Heart left ventricle (tissue), 13 donors: ENCODE data around the gene SYAP1.

ENCODE experiments used
- POLR2A ChIP-seq, 2 donors: fragments of 450-650 bp; IDR thresholded peaks; one replicate each; pipeline ENCODE4 v1.6.1; 2017; ENCODE audit warnings: antibody characterized with exemption in 2 of 2, mild to moderate bottlenecking in 2 of 2, moderate library complexity in 2 of 2
- TF ChIP-seq, protein P1 (sequence below), 12 donors: fragments of 200-600 bp; sonication (generic) in 4 of 12; IDR thresholded peaks; one replicate each; pipeline versions ENCODE4 v1.5.0 to v1.8.0; 2018 to 2022; ENCODE audit warnings: antibody characterized with exemption in 12 of 12, mild to moderate bottlenecking in 5 of 12
- donor health status: ischemic (EF 13 %, LVEDD 7.1; RV severe dilation, severe dysfunction).
- donor health status: DM: no; HTN: yes; CAD: no.
- donor health status: DM: no; HTN: no; CAD: no.
- donor health status: ischemic (EF 25% LVEDD 6.9; RV normal size, moderate dysfunction).
- donor health status: ischemic (EF 25% LVEDD 5.7; RV mildly dilated, moderate dysfunction).
- donor health status: ischemic (EF 35%, LVEDD 5.7; RV mildly dilated, moderate dysfunction).
- donor health status: nonischemic (EF 11% LVEDD 7.7; RV severe dilation, severe dysfunction).
- donor health status: DM: yes; HTN: yes; CAD: no.
- donor health status: PGD.
- donor health status: ischemic (EF 29% LVEDD 5.4; RV normal size, mild dysfunction).
- donor health status: nonischemic (EF 23%, LVEDD 6.1; RV moderate dilation, normal function).

DNA sequence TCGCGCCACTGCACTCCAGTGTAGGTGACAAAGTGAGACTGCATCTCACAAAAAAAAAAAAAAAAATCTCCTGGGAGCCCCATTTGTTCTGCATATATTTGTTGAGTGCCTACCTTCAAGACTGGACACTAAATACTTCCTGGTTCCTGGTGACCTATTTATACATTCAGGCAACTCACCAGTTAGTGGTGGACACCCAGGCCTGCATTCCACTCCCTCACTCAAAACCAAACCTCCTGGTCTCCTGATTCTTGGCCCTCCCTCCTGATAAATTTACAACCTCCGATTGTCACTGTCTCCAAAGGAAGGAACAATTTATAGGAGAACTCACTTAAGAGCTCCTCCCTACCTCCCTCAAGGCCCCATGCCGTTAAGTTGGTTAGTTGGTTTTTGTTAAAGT lies 3.1 kb downstream of the SYAP1 start:
- TF ChIP-seq POLR2A (IDR thresholded peaks at IDR 0.05): no peak
- TF ChIP-seq, protein P1, sequence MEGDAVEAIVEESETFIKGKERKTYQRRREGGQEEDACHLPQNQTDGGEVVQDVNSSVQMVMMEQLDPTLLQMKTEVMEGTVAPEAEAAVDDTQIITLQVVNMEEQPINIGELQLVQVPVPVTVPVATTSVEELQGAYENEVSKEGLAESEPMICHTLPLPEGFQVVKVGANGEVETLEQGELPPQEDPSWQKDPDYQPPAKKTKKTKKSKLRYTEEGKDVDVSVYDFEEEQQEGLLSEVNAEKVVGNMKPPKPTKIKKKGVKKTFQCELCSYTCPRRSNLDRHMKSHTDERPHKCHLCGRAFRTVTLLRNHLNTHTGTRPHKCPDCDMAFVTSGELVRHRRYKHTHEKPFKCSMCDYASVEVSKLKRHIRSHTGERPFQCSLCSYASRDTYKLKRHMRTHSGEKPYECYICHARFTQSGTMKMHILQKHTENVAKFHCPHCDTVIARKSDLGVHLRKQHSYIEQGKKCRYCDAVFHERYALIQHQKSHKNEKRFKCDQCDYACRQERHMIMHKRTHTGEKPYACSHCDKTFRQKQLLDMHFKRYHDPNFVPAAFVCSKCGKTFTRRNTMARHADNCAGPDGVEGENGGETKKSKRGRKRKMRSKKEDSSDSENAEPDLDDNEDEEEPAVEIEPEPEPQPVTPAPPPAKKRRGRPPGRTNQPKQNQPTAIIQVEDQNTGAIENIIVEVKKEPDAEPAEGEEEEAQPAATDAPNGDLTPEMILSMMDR (IDR thresholded peaks at IDR 0.05): no peak
